Measurements from ENCODE around the gene SLC27A2. TPM values are rescaled to one million over a fixed set of nuclear protein-coding genes. Genes with fewer than 3 reads are reported as not detected.
A peak's percentile ranks its signal among the peaks of the same experiment; 100 is the strongest.

The SLC27A2 gene
- total and polyA plus RNA-seq, 4 donors = 3.5 to 6.6 (median 5.2) TPM

GRCh38 chr15:50164458-50164857, 17.5 kb upstream of the SLC27A2 start:
- no peaks in the 10 kb centered on the region for H3K4me1 ChIP-seq (ENCODE audit: control insufficient read depth in 5 of 5, insufficient read depth in 5 of 5, low read length in 5 of 5)
- no peak overlapping the region for H3K9ac ChIP-seq (ENCODE audit: insufficient read depth in 1 of 2, low read length in 2 of 2)
- ATAC-seq (ENCODE audit: insufficient read depth, low FRiP score) = no peak
- TF ChIP-seq, protein P1, sequence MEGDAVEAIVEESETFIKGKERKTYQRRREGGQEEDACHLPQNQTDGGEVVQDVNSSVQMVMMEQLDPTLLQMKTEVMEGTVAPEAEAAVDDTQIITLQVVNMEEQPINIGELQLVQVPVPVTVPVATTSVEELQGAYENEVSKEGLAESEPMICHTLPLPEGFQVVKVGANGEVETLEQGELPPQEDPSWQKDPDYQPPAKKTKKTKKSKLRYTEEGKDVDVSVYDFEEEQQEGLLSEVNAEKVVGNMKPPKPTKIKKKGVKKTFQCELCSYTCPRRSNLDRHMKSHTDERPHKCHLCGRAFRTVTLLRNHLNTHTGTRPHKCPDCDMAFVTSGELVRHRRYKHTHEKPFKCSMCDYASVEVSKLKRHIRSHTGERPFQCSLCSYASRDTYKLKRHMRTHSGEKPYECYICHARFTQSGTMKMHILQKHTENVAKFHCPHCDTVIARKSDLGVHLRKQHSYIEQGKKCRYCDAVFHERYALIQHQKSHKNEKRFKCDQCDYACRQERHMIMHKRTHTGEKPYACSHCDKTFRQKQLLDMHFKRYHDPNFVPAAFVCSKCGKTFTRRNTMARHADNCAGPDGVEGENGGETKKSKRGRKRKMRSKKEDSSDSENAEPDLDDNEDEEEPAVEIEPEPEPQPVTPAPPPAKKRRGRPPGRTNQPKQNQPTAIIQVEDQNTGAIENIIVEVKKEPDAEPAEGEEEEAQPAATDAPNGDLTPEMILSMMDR (IDR thresholded peaks at IDR 0.05; ENCODE audit: control extremely low read depth, extremely low read depth) = no peak
- H3K36me3 ChIP-seq (ENCODE audit: control insufficient read depth in 4 of 4, insufficient read depth in 4 of 4, low read length in 4 of 4) = no peaks in the 10 kb centered on the region
- no peak overlapping the region for H3K4me3 ChIP-seq
- no peak overlapping the region for H3K27ac ChIP-seq (ENCODE audit: low read depth in 1 of 2, low read length in 1 of 2)
- 92 to 93% methylated on average over 1 of the region's 1 CpG for WGBS, 2 donors
- H3K9me3 ChIP-seq (ENCODE audit: control insufficient read depth in 4 of 4, insufficient read depth in 3 of 4, low read length in 3 of 4) = peaks cover 0 to 2% (median 0%) of the 10 kb centered on the region in 4 donors
- no peak for DNase-seq
- H3K27me3 ChIP-seq (ENCODE audit: control insufficient read depth in 3 of 3, insufficient read depth in 3 of 3, low read length in 2 of 3) = no peaks in the 10 kb centered on the region

- H3K9me3 ChIP-seq (ENCODE audit: control insufficient read depth in 4 of 4, insufficient read depth in 3 of 4, low read length in 3 of 4) = peaks cover 0 to 2% (median 0%) of the 10 kb centered on the region in 4 donors
- 24 to 30% methylated on average over 1 of the region's 1 CpG for WGBS, 2 donors
- peak; percentile 47 for ATAC-seq (ENCODE audit: insufficient read depth, low FRiP score)
- H3K9ac ChIP-seq (ENCODE audit: insufficient read depth in 1 of 2, low read length in 2 of 2) = no peak overlapping the region
- H3K36me3 ChIP-seq (ENCODE audit: control insufficient read depth in 4 of 4, insufficient read depth in 4 of 4, low read length in 4 of 4) = no peaks in the 10 kb centered on the region
- TF ChIP-seq, protein P1 (IDR thresholded peaks at IDR 0.05; ENCODE audit: control extremely low read depth, extremely low read depth) = no peak
- peak in 2 of 3 donors; percentile 12 to 15 for DNase-seq
- no peak overlapping the region for H3K27ac ChIP-seq (ENCODE audit: low read depth in 1 of 2, low read length in 1 of 2)
- no peaks in the 10 kb centered on the region for H3K4me1 ChIP-seq (ENCODE audit: control insufficient read depth in 5 of 5, insufficient read depth in 5 of 5, low read length in 5 of 5)
- no peaks in the 10 kb centered on the region for H3K27me3 ChIP-seq (ENCODE audit: control insufficient read depth in 3 of 3, insufficient read depth in 3 of 3, low read length in 2 of 3)
- no peak overlapping the region for H3K4me3 ChIP-seq
These were observed 15.8 kb upstream of the SLC27A2 start for GRCh38 chr15:50166216-50166615.

- Histone ChIP-seq H3K36me3 (ENCODE audit: control insufficient read depth in 4 of 4, insufficient read depth in 4 of 4, low read length in 4 of 4) (no peaks in the 10 kb centered on the region), H3K27me3 (ENCODE audit: control insufficient read depth in 3 of 3, insufficient read depth in 3 of 3, low read length in 2 of 3) (no peaks in the 10 kb centered on the region), H3K9me3 (ENCODE audit: control insufficient read depth in 4 of 4, insufficient read depth in 3 of 4, low read length in 3 of 4) (peaks cover 0 to 2% (median 0%) of the 10 kb centered on the region in 4 donors), H3K4me1 (ENCODE audit: control insufficient read depth in 5 of 5, insufficient read depth in 5 of 5, low read length in 5 of 5) (no peaks in the 10 kb centered on the region), H3K27ac (ENCODE audit: low read depth in 1 of 2, low read length in 1 of 2) (no peak overlapping the region), H3K9ac (ENCODE audit: insufficient read depth in 1 of 2, low read length in 2 of 2) (no peak overlapping the region), H3K4me3 (no peak overlapping the region)
- DNase-seq (no peak), ATAC-seq (ENCODE audit: insufficient read depth, low FRiP score) (no peak)
- TF ChIP-seq, protein P1 (IDR thresholded peaks at IDR 0.05; ENCODE audit: control extremely low read depth, extremely low read depth) = no peak
These were observed 14.9 kb upstream of the SLC27A2 start for GRCh38 chr15:50167110-50167509.

- no peak for ATAC-seq (ENCODE audit: insufficient read depth, low FRiP score)
- 73 to 84% methylated on average over 4 of the region's 4 CpGs for WGBS, 2 donors
These were observed 13.6 kb upstream of the SLC27A2 start for GRCh38 chr15:50168379-50168778.

More at GRCh38 chr15:50168379-50168778, 13.6 kb upstream of the SLC27A2 start:
- Histone ChIP-seq H3K4me1 (ENCODE audit: control insufficient read depth in 5 of 5, insufficient read depth in 5 of 5, low read length in 5 of 5) (no peaks in the 10 kb centered on the region), H3K9me3 (ENCODE audit: control insufficient read depth in 4 of 4, insufficient read depth in 3 of 4, low read length in 3 of 4) (peaks cover 0 to 5% (median 0%) of the 10 kb centered on the region in 4 donors), H3K27ac (ENCODE audit: low read depth in 1 of 2, low read length in 1 of 2) (no peak overlapping the region), H3K4me3 (no peak overlapping the region), H3K36me3 (ENCODE audit: control insufficient read depth in 4 of 4, insufficient read depth in 4 of 4, low read length in 4 of 4) (no peaks in the 10 kb centered on the region), H3K9ac (ENCODE audit: insufficient read depth in 1 of 2, low read length in 2 of 2) (no peak overlapping the region), H3K27me3 (ENCODE audit: control insufficient read depth in 3 of 3, insufficient read depth in 3 of 3, low read length in 2 of 3) (no peaks in the 10 kb centered on the region)
- TF ChIP-seq, protein P1 (IDR thresholded peaks at IDR 0.05; ENCODE audit: control extremely low read depth, extremely low read depth) = no peak
- no peak for DNase-seq

All from lung (tissue), 12 donors.